Neural crest cell (in vitro differentiated cells): ENCODE data around the gene FAM186B. TPM values are rescaled to one million over a fixed set of nuclear protein-coding genes. Genes with fewer than 3 reads are reported as not detected.

Experiments
- DNase-seq: peaks from one replicate; pipeline ENCODE4 v3.0.0; 2021; ENCODE audit warnings: low read depth, mixed read lengths, low spot score
- H3K27ac Mint-ChIP-seq: one replicate; pipeline ENCODE4 v1.8.0; 2021; ENCODE audit warnings: mild to moderate bottlenecking, mixed read lengths; ENCODE audit not compliant: unreplicated experiment
- H3K27me3 Mint-ChIP-seq: 2 replicates; pipeline ENCODE4 v1.8.0; 2021; ENCODE audit warnings: low read depth, mild to moderate bottlenecking, mixed read lengths
- H3K36me3 Mint-ChIP-seq: 2 replicates; pipeline ENCODE4 v1.8.0; 2021; ENCODE audit warnings: low read depth, mild to moderate bottlenecking, mixed read lengths
- H3K4me1 Mint-ChIP-seq: 2 replicates; pipeline ENCODE4 v1.8.0; 2021; ENCODE audit warnings: mixed read lengths
- H3K4me3 Mint-ChIP-seq: one replicate; pipeline ENCODE4 v1.8.0; 2021; ENCODE audit warnings: mild to moderate bottlenecking, mixed read lengths
- H3K9me3 Mint-ChIP-seq: 2 replicates; pipeline ENCODE4 v1.8.0; 2021; ENCODE audit warnings: mixed read lengths
- total RNA-seq: library from RNA; stranded (reverse); gene quantifications from 2 replicates; pipeline ENCODE4 v1.2.1, GENCODE V29; 2021
- TF ChIP-seq, protein P1 (sequence below): fragments of 200-600 bp; sonication (generic); conservative IDR thresholded peaks from 2 replicates; pipeline ENCODE4 v1.5.0; 2021; ENCODE audit warnings: antibody characterized with exemption, mild to moderate bottlenecking

FAM186B gene
- total RNA-seq, 1 donor from 2014 or later = 0.28 TPM

DNA sequence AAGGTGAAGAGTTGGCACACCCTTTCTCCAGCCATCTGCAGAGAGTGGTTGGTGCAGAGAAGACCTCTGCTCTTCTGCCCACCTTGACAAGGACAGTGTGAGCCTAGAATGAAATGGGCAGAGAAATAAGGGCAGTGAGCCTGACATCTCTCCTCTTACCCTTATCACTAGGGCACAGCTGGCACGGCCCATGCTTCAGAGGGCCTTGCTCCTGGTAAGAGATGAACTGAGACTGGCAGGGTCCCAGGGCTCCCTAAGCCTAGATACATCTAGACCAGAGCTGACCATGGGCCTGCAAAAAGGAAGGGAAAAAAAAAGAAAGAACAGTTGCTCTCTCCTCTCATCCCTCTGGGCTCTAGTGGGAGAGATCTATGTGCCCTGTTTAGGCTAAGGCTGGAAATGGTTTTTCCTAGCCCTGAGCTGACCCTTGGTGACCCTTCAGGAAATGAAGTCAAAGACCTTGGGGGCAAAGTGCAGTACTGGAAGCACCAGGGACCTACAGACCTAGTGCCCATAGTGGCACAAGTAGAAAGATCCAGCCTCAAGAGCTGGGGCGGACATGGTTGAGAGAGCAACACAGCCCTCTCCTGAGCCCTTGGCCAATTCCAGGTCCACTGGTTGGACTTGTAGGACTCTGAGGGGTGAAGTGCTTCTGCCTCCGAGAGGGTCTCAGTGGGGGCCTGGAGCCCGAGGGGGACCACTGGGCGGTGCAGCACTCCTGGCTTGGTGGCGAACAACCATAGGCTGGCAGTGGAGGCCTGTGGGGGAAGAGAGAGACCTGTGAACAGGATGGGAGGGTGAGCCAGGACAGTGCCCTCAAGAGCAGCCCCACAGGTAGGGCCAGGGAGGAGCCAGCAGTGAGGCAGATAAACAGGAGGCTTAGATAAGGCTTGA lies 40.0 kb upstream of the FAM186B start:
- Mint-ChIP-seq H3K27ac (no peak overlapping the region), H3K4me1 (peaks cover 9% of the 10 kb centered on the region)

DNA sequence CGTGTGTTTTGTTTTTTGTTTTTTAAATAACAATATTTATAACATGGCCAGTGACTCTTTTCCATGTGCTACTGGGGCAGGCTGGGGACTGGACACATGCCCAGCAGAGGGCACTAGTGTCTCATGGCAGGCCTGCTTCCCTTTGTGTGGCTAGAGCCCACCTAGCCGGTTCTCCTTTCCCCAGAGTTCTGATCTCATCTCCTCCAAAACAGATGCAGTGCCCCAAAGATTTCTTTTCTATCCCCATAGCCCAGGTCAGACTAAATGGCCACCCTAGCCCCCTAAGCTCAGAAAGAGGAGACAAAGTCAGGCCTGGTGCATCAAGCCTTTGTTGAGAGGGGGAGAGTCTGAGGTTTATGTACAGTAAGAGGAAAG lies 39.2 kb upstream of the FAM186B start:
- peaks cover 14% of the 10 kb centered on the region for H3K4me1 Mint-ChIP-seq
- H3K27ac Mint-ChIP-seq = peak overlapping the region; percentile 93
- peak; percentile 75 for DNase-seq
- TF ChIP-seq, protein P1, sequence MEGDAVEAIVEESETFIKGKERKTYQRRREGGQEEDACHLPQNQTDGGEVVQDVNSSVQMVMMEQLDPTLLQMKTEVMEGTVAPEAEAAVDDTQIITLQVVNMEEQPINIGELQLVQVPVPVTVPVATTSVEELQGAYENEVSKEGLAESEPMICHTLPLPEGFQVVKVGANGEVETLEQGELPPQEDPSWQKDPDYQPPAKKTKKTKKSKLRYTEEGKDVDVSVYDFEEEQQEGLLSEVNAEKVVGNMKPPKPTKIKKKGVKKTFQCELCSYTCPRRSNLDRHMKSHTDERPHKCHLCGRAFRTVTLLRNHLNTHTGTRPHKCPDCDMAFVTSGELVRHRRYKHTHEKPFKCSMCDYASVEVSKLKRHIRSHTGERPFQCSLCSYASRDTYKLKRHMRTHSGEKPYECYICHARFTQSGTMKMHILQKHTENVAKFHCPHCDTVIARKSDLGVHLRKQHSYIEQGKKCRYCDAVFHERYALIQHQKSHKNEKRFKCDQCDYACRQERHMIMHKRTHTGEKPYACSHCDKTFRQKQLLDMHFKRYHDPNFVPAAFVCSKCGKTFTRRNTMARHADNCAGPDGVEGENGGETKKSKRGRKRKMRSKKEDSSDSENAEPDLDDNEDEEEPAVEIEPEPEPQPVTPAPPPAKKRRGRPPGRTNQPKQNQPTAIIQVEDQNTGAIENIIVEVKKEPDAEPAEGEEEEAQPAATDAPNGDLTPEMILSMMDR = peak; percentile 94
- no peaks in the 10 kb centered on the region for H3K9me3 Mint-ChIP-seq
- H3K4me3 Mint-ChIP-seq = peak overlapping the region; percentile 31
- H3K27me3 Mint-ChIP-seq = no peaks in the 10 kb centered on the region
- H3K36me3 Mint-ChIP-seq = no peaks in the 10 kb centered on the region

More for the DNA sequence above, 40.0 kb upstream of the FAM186B start:
- Mint-ChIP-seq H3K27me3 (no peaks in the 10 kb centered on the region), H3K36me3 (peaks cover 5% of the 10 kb centered on the region), H3K9me3 (no peaks in the 10 kb centered on the region), H3K4me3 (no peak overlapping the region)
- TF ChIP-seq, protein P1 = no peak
- no peak for DNase-seq

DNA sequence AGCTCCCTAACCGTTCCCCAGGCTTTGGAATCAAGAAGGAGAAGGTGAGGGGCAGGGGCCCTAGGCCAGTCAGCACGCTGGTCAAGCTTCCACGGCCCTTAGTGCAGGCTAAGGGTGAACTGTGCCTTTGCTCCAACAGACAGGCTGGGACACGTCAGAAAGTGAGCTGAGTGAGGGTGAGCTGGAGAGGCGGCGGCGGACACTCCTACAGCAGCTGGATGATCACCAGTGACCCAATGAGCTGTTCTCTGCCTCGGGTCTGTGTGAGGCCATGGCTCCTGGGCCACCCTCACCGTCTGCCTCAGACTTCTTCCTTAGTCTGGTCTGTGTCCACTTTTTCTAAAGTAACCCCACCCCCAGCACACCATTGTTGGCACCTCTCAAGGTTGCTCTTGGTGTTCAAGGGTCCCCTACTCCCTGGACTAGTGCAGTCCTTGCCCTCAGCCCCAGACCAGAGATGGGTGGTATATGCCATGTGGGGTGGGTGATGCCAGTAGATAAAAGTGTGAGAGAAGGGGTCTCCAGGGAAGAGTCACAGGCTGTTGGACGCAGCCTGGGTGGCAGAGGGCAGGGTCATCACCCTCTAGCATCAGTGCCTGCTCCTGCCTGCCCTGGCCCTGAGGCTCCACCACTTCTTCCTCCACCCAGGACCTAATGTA lies 38.7 kb upstream of the FAM186B start:
- Mint-ChIP-seq H3K4me3 (peak overlapping the region; percentile 31), H3K9me3 (no peaks in the 10 kb centered on the region), H3K4me1 (peaks cover 18% of the 10 kb centered on the region), H3K36me3 (no peaks in the 10 kb centered on the region), H3K27ac (peak overlapping the region; percentile 93), H3K27me3 (no peaks in the 10 kb centered on the region)
- TF ChIP-seq, protein P1 = no peak
- DNase-seq = no peak

DNA sequence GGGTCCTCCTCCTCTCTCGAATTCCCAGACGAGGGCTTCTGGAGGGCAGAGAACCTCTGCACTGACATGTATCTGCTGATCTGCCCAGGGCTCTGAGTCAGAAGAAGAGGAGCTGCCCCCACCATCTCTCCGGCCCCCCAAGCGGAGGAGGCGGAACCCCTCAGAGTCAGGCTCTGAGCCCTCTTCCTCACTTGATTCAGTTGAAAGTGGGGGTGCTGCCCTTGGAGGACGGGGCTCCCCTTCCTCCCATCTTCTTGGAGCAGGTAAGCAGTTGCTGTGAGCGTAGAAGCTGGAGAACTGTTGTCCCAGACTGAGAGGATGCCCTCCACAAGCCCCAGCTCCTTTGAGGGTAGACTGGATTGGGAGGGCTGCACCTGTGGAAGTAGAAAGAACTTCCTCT lies 37.7 kb upstream of the FAM186B start:
- no peak overlapping the region for H3K4me3 Mint-ChIP-seq
- H3K27ac Mint-ChIP-seq = no peak overlapping the region
- TF ChIP-seq, protein P1 = no peak
- no peaks in the 10 kb centered on the region for H3K9me3 Mint-ChIP-seq
- H3K4me1 Mint-ChIP-seq = peaks cover 23% of the 10 kb centered on the region
- no peaks in the 10 kb centered on the region for H3K36me3 Mint-ChIP-seq
- no peak for DNase-seq
- no peaks in the 10 kb centered on the region for H3K27me3 Mint-ChIP-seq

DNA sequence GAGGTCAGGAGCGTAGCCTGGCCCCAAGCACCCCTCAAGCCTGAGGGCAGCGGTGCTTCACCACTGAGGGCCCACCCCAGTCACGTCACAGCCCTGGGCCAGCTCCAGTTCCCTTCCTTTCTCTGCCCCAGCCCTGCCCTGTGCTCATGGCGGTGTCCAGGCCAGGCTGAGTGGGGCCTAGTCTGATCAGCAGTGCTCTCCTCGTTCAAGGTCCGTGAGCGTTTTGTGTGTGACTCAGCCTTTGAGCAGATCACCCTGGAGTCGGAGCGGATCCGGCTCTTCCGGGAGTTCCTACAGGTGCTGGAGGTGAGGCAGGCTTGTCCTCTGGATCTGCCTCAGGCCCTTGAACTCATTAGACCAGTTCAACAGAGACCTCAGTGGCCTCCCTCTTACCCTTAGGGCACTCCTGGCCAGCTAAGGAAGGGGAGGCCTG lies 36.9 kb upstream of the FAM186B start:
- TF ChIP-seq, protein P1 = no peak
- peaks cover 29% of the 10 kb centered on the region for H3K4me1 Mint-ChIP-seq
- peak overlapping the region; percentile 70 for H3K27ac Mint-ChIP-seq
- no peaks in the 10 kb centered on the region for H3K36me3 Mint-ChIP-seq
- no peaks in the 10 kb centered on the region for H3K27me3 Mint-ChIP-seq
- no peak for DNase-seq
- no peak overlapping the region for H3K4me3 Mint-ChIP-seq
- H3K9me3 Mint-ChIP-seq = no peaks in the 10 kb centered on the region
